HepG2 (cell line): ENCODE results near the gene PRSS16. TPM values are rescaled to one million over a fixed set of nuclear protein-coding genes. Genes with fewer than 3 reads are reported as not detected.

ENCODE experiments used
- ATAC-seq: fragments of 200-7000 bp; cut with Tn5 transposase; 3 replicates; pipeline ENCODE4 v1.9.1; 2020; ENCODE audit warnings: mild to moderate bottlenecking, moderate library complexity
- BruUV-seq: library from RNA; stranded (reverse); fragments of 400-500 nt; replicated peaks from 2 replicates; lab custom pipeline; 2021; lab: Mats Ljungman, UMichigan
- CTCF ChIA-PET: fragments of 300-600 bp; formaldehyde crosslinking; extraction: SDS; loops from one replicate; lab custom pipeline; 2021; ENCODE audit warnings: low total read pairs, inconsistent platforms, low intra/inter-chr PET ratio; lab: Yijun Ruan, JAX
- POLR2A ChIA-PET: fragments of 350-600 bp; sonication (Branson Sonifier 250); formaldehyde crosslinking; loops from one replicate; lab custom pipeline; 2020; ENCODE audit warnings: antibody characterized with exemption, inconsistent platforms; lab: Yijun Ruan, JAX
- DNase-seq: peaks from one replicate; pipeline ENCODE4 v3.0.0-alpha.2; 2015; ENCODE audit warnings: low spot score
- FAIRE-seq: peaks from 3 replicates; lab custom pipeline; 2011; peaks lifted over from hg19 to GRCh38; lab: Jason Lieb, UNC
- H2AFZ ChIP-seq: one replicate; pipeline ENCODE4 v1.6.1; 2011; ENCODE audit warnings: low read length, inconsistent platforms
- H3K27ac ChIP-seq: fragments of 300-600 bp; 3 replicates; pipeline ENCODE4 v1.8.0; 2011; ENCODE audit warnings: mixed run types, mild to moderate bottlenecking, mixed read lengths, low read length, inconsistent platforms; ENCODE audit not compliant: insufficient read depth; ENCODE audit errors: extremely low read length
- H3K27me3 ChIP-seq, 2 experiments: fragments of 200-600 bp in 1 of 2; 2 replicates in 1 of 2; 3 replicates in 1 of 2; pipeline versions ENCODE4 v1.6.0 to v1.8.0; 2011; ENCODE audit warnings: low read length in 2 of 2, mild to moderate bottlenecking in 2 of 2, moderate library complexity in 2 of 2, inconsistent platforms in 1 of 2; ENCODE audit not compliant: insufficient read depth in 2 of 2, control insufficient read depth in 1 of 2
- H3K36me3 ChIP-seq, 2 experiments: fragments of 200-600 bp in 1 of 2; replicated peaks in 1 of 2; 2 replicates in 1 of 2; 3 replicates in 1 of 2; pipeline versions ENCODE4 v1.5.1 to v1.8.0; 2011; ENCODE audit warnings: low read length in 2 of 2, inconsistent platforms in 1 of 2; ENCODE audit not compliant: insufficient read depth in 2 of 2, control insufficient read depth in 1 of 2
- H3K4me1 ChIP-seq: 2 replicates; pipeline ENCODE4 v1.5.1; 2012; ENCODE audit warnings: low read length, inconsistent platforms; ENCODE audit not compliant: insufficient read depth
- H3K4me2 ChIP-seq: 2 replicates; pipeline ENCODE4 v1.6.0; 2011; ENCODE audit warnings: low read depth, low read length, inconsistent platforms
- H3K4me3 ChIP-seq, 3 experiments: fragments of 200-600 bp in 1 of 3; sonication (generic), shearing (Covaris generic) in 1 of 3; replicated peaks in 1 of 3; 2 replicates each; pipeline ENCODE4 v1.5.1; 2011 to 2016; ENCODE audit warnings: low read length in 3 of 3, inconsistent platforms in 2 of 3, low read depth in 2 of 3, mild to moderate bottlenecking in 2 of 3, control low read depth in 1 of 3, mixed read lengths in 1 of 3; ENCODE audit not compliant: insufficient read depth in 1 of 3
- H3K79me2 ChIP-seq: one replicate; pipeline ENCODE4 v1.6.1; 2011; ENCODE audit warnings: low read length, inconsistent platforms; ENCODE audit not compliant: insufficient read depth
- H3K9ac ChIP-seq: 2 replicates; pipeline ENCODE4 v1.6.0; 2011; ENCODE audit warnings: mild to moderate bottlenecking, low read depth, low read length, inconsistent platforms; ENCODE audit not compliant: insufficient read depth
- H3K9me3 ChIP-seq: 2 replicates; pipeline ENCODE4 v1.5.1; 2012; ENCODE audit warnings: mild to moderate bottlenecking, low read length
- H4K20me1 ChIP-seq: 2 replicates; pipeline ENCODE4 v1.6.0; 2011; ENCODE audit warnings: inconsistent platforms, mild to moderate bottlenecking, low read length, moderate library complexity; ENCODE audit not compliant: insufficient read depth
- HNF1A ChIP-seq, 2 experiments: sonication (generic) in 1 of 2; formaldehyde crosslinking in 1 of 2; IDR thresholded peaks; 2 replicates each; pipeline versions ENCODE4 v1.4.0 to v1.6.1; 2016 to 2020; ENCODE audit warnings: borderline replicate concordance in 1 of 2, low read depth in 1 of 2, mild to moderate bottlenecking in 1 of 2, missing genetic modification reagents in 1 of 2
- ISX ChIP-seq: sonication (generic); formaldehyde crosslinking; conservative IDR thresholded peaks from 2 replicates; pipeline ENCODE4 v1.5.0; 2020; ENCODE audit warnings: missing genetic modification reagents
- MXD4 ChIP-seq: IDR thresholded peaks from 2 replicates; pipeline ENCODE4 v1.6.1; 2016; ENCODE audit warnings: mild to moderate bottlenecking, missing biosample characterization, missing genetic modification reagents
- NFE2L1 ChIP-seq: sonication (generic); formaldehyde crosslinking; IDR thresholded peaks from 2 replicates; pipeline ENCODE4 v1.4.0; 2020; ENCODE audit warnings: missing genetic modification reagents, mild to moderate bottlenecking, borderline replicate concordance
- PHF8 ChIP-seq: sonication (generic); formaldehyde crosslinking; IDR thresholded peaks from 2 replicates; pipeline ENCODE4 v1.5.0; 2020; ENCODE audit warnings: missing genetic modification reagents
- XRCC5 ChIP-seq: fragments of 200-400 bp; formaldehyde crosslinking; optimal IDR thresholded peaks from 2 replicates; pipeline ENCODE3; 2017; ENCODE audit warnings: mild to moderate bottlenecking, low read length
- ZBTB38 ChIP-seq: sonication (generic); formaldehyde crosslinking; IDR thresholded peaks from 2 replicates; pipeline ENCODE4 v1.5.1; 2020; ENCODE audit warnings: mild to moderate bottlenecking, missing genetic modification reagents
- ZFY ChIP-seq: sonication (generic); formaldehyde crosslinking; IDR thresholded peaks from 2 replicates; pipeline ENCODE4 v1.4.0; 2020; ENCODE audit warnings: missing genetic modification reagents
- ZNF260 ChIP-seq: sonication (generic); formaldehyde crosslinking; IDR thresholded peaks from 2 replicates; pipeline ENCODE4 v1.4.0; 2020; ENCODE audit warnings: missing genetic modification reagents, low read depth, mild to moderate bottlenecking, borderline replicate concordance
- ZNF563 ChIP-seq: sonication (generic); formaldehyde crosslinking; IDR thresholded peaks from 2 replicates; pipeline ENCODE4 v1.8.0; 2022; ENCODE audit warnings: mild to moderate bottlenecking, moderate library complexity, missing genetic modification reagents
- ZNF687 ChIP-seq: sonication (generic); formaldehyde crosslinking; IDR thresholded peaks from 2 replicates; pipeline ENCODE4 v1.5.1; 2020; ENCODE audit warnings: mild to moderate bottlenecking, missing genetic modification reagents, moderate library complexity
- ZNF737 ChIP-seq: sonication (generic); formaldehyde crosslinking; IDR thresholded peaks from 2 replicates; pipeline ENCODE4 v1.5.0; 2020; ENCODE audit warnings: missing genetic modification reagents, mild to moderate bottlenecking, borderline replicate concordance
- ZNF780A ChIP-seq: sonication (generic); formaldehyde crosslinking; IDR thresholded peaks from 2 replicates; pipeline ENCODE4 v1.8.0; 2022; ENCODE audit warnings: mild to moderate bottlenecking, missing genetic modification reagents, moderate library complexity
- ZNF781 ChIP-seq: sonication (generic); formaldehyde crosslinking; IDR thresholded peaks from 2 replicates; pipeline ENCODE4 v1.5.1; 2020; ENCODE audit warnings: borderline replicate concordance, mild to moderate bottlenecking, missing genetic modification reagents; ENCODE audit errors: not compliant biosample characterization
- ZNF792 ChIP-seq: IDR thresholded peaks from 2 replicates; pipeline ENCODE4 v1.6.1; 2016
- ZNF891 ChIP-seq: sonication (generic); formaldehyde crosslinking; IDR thresholded peaks from 2 replicates; pipeline ENCODE4 v1.5.0; 2020; ENCODE audit warnings: mild to moderate bottlenecking, missing genetic modification reagents
- WGBS: methylation state at CpG from one replicate; pipeline ENCODE4 v1.1.6; 2017; ENCODE audit warnings: low lambda C conversion rate; 5-methylcytosine and 5-hydroxymethylcytosine counted together
- in situ Hi-C: cut with HindIII; loops from 2 replicates; pipeline ENCODE4 v1.10.0; 2017; ENCODE audit warnings: low pct_unique_long_range_greater_than_20kb; ENCODE audit not compliant: extremely low pct_ligation_motif_present
- intact Hi-C: fragments of 100-400 bp; cut with micrococcal nuclease; formaldehyde crosslinking; loops from one replicate; pipeline ENCODE4 v1.10.0; 2022; ENCODE audit not compliant: unreplicated experiment
- polyA plus RNA-seq, 8 experiments: library from polyadenylated mRNA; depleted of rRNA in 3 of 8; stranded (reverse) in 7 of 8; unstranded in 1 of 8; fragments of >200 nt; fragmentation: Illumina TruSeq in 4 of 8; extraction: Trizol in 4 of 8; gene quantifications; 2 replicates each; pipeline versions ENCODE4 v1.2.1 to v1.2.3, GENCODE V29; 2011 to 2016; ENCODE audit warnings: low read depth in 4 of 8, missing spikeins in 1 of 8, mixed read lengths in 1 of 8; ENCODE audit not compliant: insufficient read depth in 1 of 8
- total RNA-seq, 5 experiments: library from RNA; depleted of rRNA; stranded (reverse); fragments of >200 nt; fragmentation: Illumina TruSeq; extraction: Trizol; gene quantifications; 2 replicates each; pipeline ENCODE4 v1.2.3, GENCODE V29; 2016; ENCODE audit warnings: low read depth in 1 of 5

PRSS16 gene
- total and polyA plus RNA-seq, 2 of the 13 experiments (the other 11 are each of a cell fraction or from before 2014, with no cell fraction given): not detected

GRCh38 chr6:27279513-27280063 lies 32.1 kb downstream of the PRSS16 start:
- intact Hi-C loops: no loop called here
- Histone ChIP-seq H3K27ac (no peak overlapping the region), H3K4me3 (peak overlapping the region; percentile 42 to 80 (median 71)), H4K20me1 (no peaks in the 10 kb centered on the region), H2AFZ (no peak overlapping the region), H3K4me1 (peaks cover 26% of the 10 kb centered on the region), H3K9ac (no peak overlapping the region), H3K4me2 (peak overlapping the region; percentile 90), H3K27me3 (peaks cover 0 to 25% of the 10 kb centered on the region in 2 experiments; a peak in 2 of 5 replicates), H3K9me3 (no peaks in the 10 kb centered on the region), H3K79me2 (no peaks in the 10 kb centered on the region), H3K36me3 (no peaks in the 10 kb centered on the region)
- 58% methylated on average over 24 of the region's 24 CpGs for WGBS
- ATAC-seq (peak; percentile 63), FAIRE-seq (no peak), DNase-seq (no peak)
- POLR2A ChIA-PET: interaction anchor here (0.6 kb wide), 1 partner anchor 43 kb away, joined by 3 read pairs; no protein-coding TSS in a partner anchor
- in situ Hi-C loops: no loop called here
- CTCF ChIA-PET: no interaction called here
- no TSS peak for BruUV-seq
- TF ChIP-seq ZFY (CRISPR knock-in tag): 0 out of 2 replicates have a peak, but pooled peaks have one; percentile 16
- 0 out of 2 replicates have a peak, but pooled peaks have one; percentile 28 for TF ChIP-seq NFE2L1 (CRISPR knock-in tag)
- no peak for TF ChIP-seq ZNF792 (CRISPR knock-in tag)
- TF ChIP-seq XRCC5: peak; percentile 4
- no peak for TF ChIP-seq MXD4
- TF ChIP-seq PHF8: 0 out of 2 replicates have a peak, but pooled peaks have one; percentile 12
- TF ChIP-seq ZNF780A (CRISPR knock-in tag): no peak
- no peak for TF ChIP-seq ISX (CRISPR knock-in tag)
- peak; percentile 51; the same call in 1 of the 2 replicates for TF ChIP-seq ZBTB38 (CRISPR knock-in tag)
- 0 out of 2 replicates have a peak, but pooled peaks have one; percentile 24 for TF ChIP-seq ZNF737 (CRISPR knock-in tag)
- TF ChIP-seq HNF1A (IDR thresholded peaks at IDR 0.05; ENCODE audit: low read depth): no peak
- no peak for TF ChIP-seq HNF1A (CRISPR knock-in tag; IDR thresholded peaks at IDR 0.05; ENCODE audit: borderline replicate concordance)
- TF ChIP-seq ZNF781 (CRISPR knock-in tag): peak; percentile 5
- TF ChIP-seq ZNF260: 0 out of 2 replicates have a peak, but pooled peaks have one; percentile 7
- TF ChIP-seq ZNF563 (CRISPR knock-in tag): no peak
- TF ChIP-seq ZNF891: 0 out of 2 replicates have a peak, but pooled peaks have one; percentile 36
- peak; percentile 45 for TF ChIP-seq ZNF687 (CRISPR knock-in tag)
